Thymus (tissue), 11 donors: ENCODE results near the gene ZNF747. TPM values are rescaled to one million over a fixed set of nuclear protein-coding genes. Genes with fewer than 3 reads are reported as not detected.

Experiments
- DNase-seq, 9 donors: peaks; one replicate each; pipeline ENCODE4 v3.0.0-alpha.2; 2013; ENCODE audit warnings: low spot score in 9 of 9, low read depth in 6 of 9, missing footprints in 1 of 9
- H3K27ac ChIP-seq, 2 donors: one replicate each; pipeline ENCODE4 v1.5.1; 2013; ENCODE audit warnings: control low read depth in 1 of 2, low read depth in 1 of 2, low read length in 1 of 2, mild to moderate bottlenecking in 1 of 2, moderate library complexity in 1 of 2
- H3K27me3 ChIP-seq, 2 donors: one replicate each; pipeline ENCODE4 v1.5.1; 2013; ENCODE audit warnings: low read length in 1 of 2; ENCODE audit not compliant: control insufficient read depth in 2 of 2, insufficient read depth in 1 of 2
- H3K36me3 ChIP-seq, 2 donors: one replicate each; pipeline ENCODE4 v1.5.1; 2013; ENCODE audit warnings: low read length in 1 of 2, mild to moderate bottlenecking in 1 of 2, moderate library complexity in 1 of 2; ENCODE audit not compliant: control insufficient read depth in 2 of 2, insufficient read depth in 2 of 2
- H3K4me1 ChIP-seq, 2 donors: one replicate each; pipeline ENCODE4 v1.5.1; 2013; ENCODE audit warnings: low read length in 2 of 2; ENCODE audit not compliant: control insufficient read depth in 2 of 2, insufficient read depth in 2 of 2
- H3K4me3 ChIP-seq, 2 donors: one replicate each; pipeline ENCODE4 v1.5.1; 2013; ENCODE audit warnings: low read length in 2 of 2, control low read depth in 1 of 2, mild to moderate bottlenecking in 1 of 2
- H3K9me3 ChIP-seq, 2 donors: one replicate each; pipeline ENCODE4 v1.5.1; 2013; ENCODE audit warnings: low read length in 1 of 2, mild to moderate bottlenecking in 1 of 2; ENCODE audit not compliant: control insufficient read depth in 2 of 2, insufficient read depth in 1 of 2
- WGBS: extraction: QIAGEN DNeasy Blood & Tissue Kit; methylation state at CpG from one replicate; pipeline ENCODE4 v1.1.7; 2013; 5-methylcytosine and 5-hydroxymethylcytosine counted together
- polyA plus RNA-seq: library from polyadenylated mRNA; stranded (reverse); fragments of 200-250 nt; gene quantifications from one replicate; pipeline ENCODE4 v1.2.3, GENCODE V29; 2013
- total RNA-seq: library from RNA; stranded (reverse); fragments of 120-200 nt; gene quantifications from one replicate; pipeline ENCODE4 v1.2.4, GENCODE V29; 2013
- donor health status: healthy.

Gene ZNF747
- total and polyA plus RNA-seq, 2 donors: 7.3 to 9.8 TPM

- H3K27me3 ChIP-seq: no peaks in the 10 kb centered on the region
- H3K9me3 ChIP-seq: no peaks in the 10 kb centered on the region
- H3K36me3 ChIP-seq: peaks cover 85% of the 10 kb centered on the region in 2 donors
- H3K4me3 ChIP-seq: no peak overlapping the region
- H3K27ac ChIP-seq: peak overlapping the region in 1 of 2 donors; percentile 15
- 97% methylated on average over 4 of the region's 4 CpGs for WGBS
- no peak for DNase-seq
- no peaks in the 10 kb centered on the region for H3K4me1 ChIP-seq
Observed at GRCh38 chr16:30510376-30510938, 24.2 kb downstream of the ZNF747 start.

- Histone ChIP-seq H3K9me3 (no peaks in the 10 kb centered on the region), H3K4me1 (no peaks in the 10 kb centered on the region), H3K27ac (no peak overlapping the region), H3K27me3 (no peaks in the 10 kb centered on the region), H3K36me3 (peaks cover 85 to 88% of the 10 kb centered on the region in 2 donors), H3K4me3 (no peak overlapping the region)
- DNase-seq: no peak
- WGBS: 96% methylated on average over 4 of the region's 4 CpGs
Observed at GRCh38 chr16:30509081-30509765, 25.4 kb downstream of the ZNF747 start.

GRCh38 chr16:30503403-30504296 is 31.0 kb downstream of the ZNF747 start:
- H3K36me3 ChIP-seq: peaks cover 78 to 82% of the 10 kb centered on the region in 2 donors
- no peak for DNase-seq
- H3K4me1 ChIP-seq: no peaks in the 10 kb centered on the region
- no peaks in the 10 kb centered on the region for H3K27me3 ChIP-seq
- no peak overlapping the region for H3K4me3 ChIP-seq
- no peak overlapping the region for H3K27ac ChIP-seq
- no peaks in the 10 kb centered on the region for H3K9me3 ChIP-seq
- WGBS: 97% methylated on average over 6 of the region's 6 CpGs

- 95% methylated on average over 8 of the region's 8 CpGs for WGBS
- no peak for DNase-seq
- Histone ChIP-seq H3K27ac (no peak overlapping the region), H3K4me1 (no peaks in the 10 kb centered on the region), H3K27me3 (no peaks in the 10 kb centered on the region), H3K9me3 (no peaks in the 10 kb centered on the region), H3K4me3 (no peak overlapping the region), H3K36me3 (peaks cover 85 to 90% of the 10 kb centered on the region in 2 donors)
Observed at GRCh38 chr16:30499284-30499683, 35.4 kb downstream of the ZNF747 start.

- Histone ChIP-seq H3K27ac (no peak overlapping the region), H3K9me3 (no peaks in the 10 kb centered on the region), H3K4me3 (no peak overlapping the region), H3K36me3 (peaks cover 75 to 94% of the 10 kb centered on the region in 2 donors), H3K27me3 (no peaks in the 10 kb centered on the region), H3K4me1 (no peaks in the 10 kb centered on the region)
- no peak for DNase-seq
- 94% methylated on average over 12 of the region's 12 CpGs for WGBS
Observed at GRCh38 chr16:30494709-30495108, 39.9 kb downstream of the ZNF747 start.

GRCh38 chr16:30493941-30494488 is 40.6 kb downstream of the ZNF747 start:
- Histone ChIP-seq H3K9me3 (no peaks in the 10 kb centered on the region), H3K27ac (no peak overlapping the region), H3K27me3 (no peaks in the 10 kb centered on the region), H3K4me1 (no peaks in the 10 kb centered on the region), H3K36me3 (peaks cover 75 to 95% of the 10 kb centered on the region in 2 donors), H3K4me3 (no peak overlapping the region)
- 96% methylated on average over 11 of the region's 11 CpGs for WGBS
- no peak for DNase-seq

GRCh38 chr16:30491744-30492308 is 42.8 kb downstream of the ZNF747 start:
- WGBS: 82% methylated on average over 6 of the region's 6 CpGs
- H3K4me3 ChIP-seq: no peak overlapping the region
- no peaks in the 10 kb centered on the region for H3K27me3 ChIP-seq
- DNase-seq: no peak
- H3K9me3 ChIP-seq: no peaks in the 10 kb centered on the region
- H3K27ac ChIP-seq: no peak overlapping the region
- H3K36me3 ChIP-seq: peaks cover 75 to 97% of the 10 kb centered on the region in 2 donors
- H3K4me1 ChIP-seq: no peaks in the 10 kb centered on the region

- 94% methylated on average over 4 of the region's 4 CpGs for WGBS
- no peaks in the 10 kb centered on the region for H3K9me3 ChIP-seq
- H3K27ac ChIP-seq: no peak overlapping the region
- H3K27me3 ChIP-seq: no peaks in the 10 kb centered on the region
- no peak overlapping the region for H3K4me3 ChIP-seq
- DNase-seq: no peak
- peaks cover 75 to 97% of the 10 kb centered on the region in 2 donors for H3K36me3 ChIP-seq
- H3K4me1 ChIP-seq: no peaks in the 10 kb centered on the region
Observed at GRCh38 chr16:30491229-30491628, 43.4 kb downstream of the ZNF747 start.
